Measurements from ENCODE around the gene NSMCE1.

DNA sequence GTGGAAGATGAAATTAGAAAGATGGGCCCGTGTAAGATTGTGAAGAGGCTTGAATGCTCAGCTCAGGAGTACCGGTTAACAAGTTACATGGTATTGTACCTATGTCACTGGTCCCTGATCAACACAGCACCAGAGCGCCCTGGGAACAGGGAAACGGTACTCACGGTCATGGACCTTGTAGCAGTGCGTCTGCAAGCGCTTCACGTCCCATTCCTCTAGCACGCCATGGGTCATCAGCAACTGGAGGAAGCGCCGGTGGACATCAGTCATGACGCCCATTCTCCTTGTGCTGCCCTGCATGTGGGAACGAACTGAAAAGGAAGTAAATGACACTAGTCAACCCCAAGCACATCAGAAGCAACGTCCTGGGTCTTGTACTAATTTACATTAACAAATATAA is 11.3 kb downstream of the NSMCE1 start:
- TF ChIP-seq POLR2A (IDR thresholded peaks at IDR 0.05), result no peak
- no peak for TF ChIP-seq CTCF (IDR thresholded peaks at IDR 0.05)
